Measurements from ENCODE around the gene TSPAN4.
A peak's percentile ranks its signal among the peaks of the same experiment; 100 is the strongest.

TSPAN4 gene

GRCh38 chr11:837189-837989 lies 5.3 kb upstream of the TSPAN4 start:
- no peak for TF ChIP-seq CTCF (IDR thresholded peaks at IDR 0.05; ENCODE audit: low read depth, low read length)
- H3K4me3 ChIP-seq (replicated peaks in 1 of 2; ENCODE audit: low read depth in 2 of 2, low read length in 2 of 2), result no peak overlapping the region

GRCh38 chr11:837990-838307 lies 4.7 kb upstream of the TSPAN4 start:
- no peak overlapping the region for H3K4me3 ChIP-seq (replicated peaks in 1 of 2; ENCODE audit: low read depth in 2 of 2, low read length in 2 of 2)
- TF ChIP-seq CTCF (IDR thresholded peaks at IDR 0.05; ENCODE audit: low read depth, low read length), result no peak
- no peak for DNase-seq (ENCODE audit: low read depth in 2 of 2)

More at GRCh38 chr11:837189-837989, 5.3 kb upstream of the TSPAN4 start:
- no peak for DNase-seq (ENCODE audit: low read depth in 2 of 2)

GRCh38 chr11:838441-839279 lies 4.0 kb upstream of the TSPAN4 start:
- peak; percentile 26 for TF ChIP-seq CTCF (IDR thresholded peaks at IDR 0.05; ENCODE audit: low read depth, low read length)
- DNase-seq (ENCODE audit: low read depth in 2 of 2), result peak in 1 of 2 donors; percentile 47
- no peak overlapping the region for H3K4me3 ChIP-seq (replicated peaks in 1 of 2; ENCODE audit: low read depth in 2 of 2, low read length in 2 of 2)

- TF ChIP-seq CTCF (IDR thresholded peaks at IDR 0.05; ENCODE audit: low read depth, low read length), result no peak
- no peak for DNase-seq (ENCODE audit: low read depth in 2 of 2)
- no peak overlapping the region for H3K4me3 ChIP-seq (replicated peaks in 1 of 2; ENCODE audit: low read depth in 2 of 2, low read length in 2 of 2)
Measured at GRCh38 chr11:839280-839623, 3.4 kb upstream of the TSPAN4 start.

GRCh38 chr11:839875-840617 lies 2.6 kb upstream of the TSPAN4 start:
- no peak for DNase-seq (ENCODE audit: low read depth in 2 of 2)
- peak; percentile 43 for TF ChIP-seq CTCF (IDR thresholded peaks at IDR 0.05; ENCODE audit: low read depth, low read length)
- H3K4me3 ChIP-seq (replicated peaks in 1 of 2; ENCODE audit: low read depth in 2 of 2, low read length in 2 of 2), result peak overlapping the region; percentile 73 to 92

- peak overlapping the region; percentile 73 to 92 for H3K4me3 ChIP-seq (replicated peaks in 1 of 2; ENCODE audit: low read depth in 2 of 2, low read length in 2 of 2)
- TF ChIP-seq CTCF (IDR thresholded peaks at IDR 0.05; ENCODE audit: low read depth, low read length), result no peak
- no peak for DNase-seq (ENCODE audit: low read depth in 2 of 2)
Measured at GRCh38 chr11:841981-842369, 677 bp upstream of the TSPAN4 start.
